ENCODE measurements around the gene SGSM1.

DNA sequence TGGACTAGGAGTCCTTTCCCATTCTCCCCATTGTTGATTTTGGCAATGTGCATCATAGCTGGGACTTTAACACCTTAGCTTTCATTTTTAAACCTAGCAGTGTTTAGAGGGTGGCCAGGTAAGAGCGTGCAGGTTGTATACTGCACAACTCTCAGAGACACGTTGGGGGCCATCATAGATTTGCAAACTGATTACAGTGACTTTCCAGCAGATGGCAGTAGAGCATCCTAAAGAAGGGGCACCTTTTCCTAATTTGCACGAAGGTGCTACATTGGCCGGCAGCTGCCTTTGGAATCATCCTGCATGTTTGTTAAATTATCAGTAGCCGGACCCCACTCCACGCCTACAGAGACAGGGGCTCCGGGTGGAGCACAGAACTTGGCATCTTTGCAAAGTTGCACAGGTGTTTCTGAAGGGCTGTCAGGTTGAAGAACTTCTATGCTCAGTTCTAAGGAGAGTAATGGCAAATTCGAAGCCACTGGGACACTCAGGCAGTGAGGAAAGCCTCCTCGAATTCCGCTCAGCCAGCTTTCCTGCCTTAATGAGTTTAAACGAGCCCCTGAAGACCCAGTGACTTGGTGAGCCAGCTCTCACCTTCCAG, 132.8 kb downstream of the SGSM1 start:
- no peak for TF ChIP-seq POLR2A (IDR thresholded peaks at IDR 0.05)
- TF ChIP-seq, protein P1, sequence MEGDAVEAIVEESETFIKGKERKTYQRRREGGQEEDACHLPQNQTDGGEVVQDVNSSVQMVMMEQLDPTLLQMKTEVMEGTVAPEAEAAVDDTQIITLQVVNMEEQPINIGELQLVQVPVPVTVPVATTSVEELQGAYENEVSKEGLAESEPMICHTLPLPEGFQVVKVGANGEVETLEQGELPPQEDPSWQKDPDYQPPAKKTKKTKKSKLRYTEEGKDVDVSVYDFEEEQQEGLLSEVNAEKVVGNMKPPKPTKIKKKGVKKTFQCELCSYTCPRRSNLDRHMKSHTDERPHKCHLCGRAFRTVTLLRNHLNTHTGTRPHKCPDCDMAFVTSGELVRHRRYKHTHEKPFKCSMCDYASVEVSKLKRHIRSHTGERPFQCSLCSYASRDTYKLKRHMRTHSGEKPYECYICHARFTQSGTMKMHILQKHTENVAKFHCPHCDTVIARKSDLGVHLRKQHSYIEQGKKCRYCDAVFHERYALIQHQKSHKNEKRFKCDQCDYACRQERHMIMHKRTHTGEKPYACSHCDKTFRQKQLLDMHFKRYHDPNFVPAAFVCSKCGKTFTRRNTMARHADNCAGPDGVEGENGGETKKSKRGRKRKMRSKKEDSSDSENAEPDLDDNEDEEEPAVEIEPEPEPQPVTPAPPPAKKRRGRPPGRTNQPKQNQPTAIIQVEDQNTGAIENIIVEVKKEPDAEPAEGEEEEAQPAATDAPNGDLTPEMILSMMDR (IDR thresholded peaks at IDR 0.05): peak; percentile 48 to 68

All from suprapubic skin (tissue), 3 donors.